ENCODE measurements around the gene GPRIN2.

The GPRIN2 gene

GRCh38 chr10:46549171-46550075 is 7.0 kb downstream of the GPRIN2 start:
- no peak overlapping the region for H3K4me3 ChIP-seq (ENCODE audit: insufficient read depth, low read depth, low read length)
- no peaks in the 10 kb centered on the region for H3K36me3 ChIP-seq (ENCODE audit: control insufficient read depth, insufficient read depth, low read length)
- H3K9me3 ChIP-seq (ENCODE audit: control insufficient read depth, low read length): no peaks in the 10 kb centered on the region
- no peak overlapping the region for H3K27ac ChIP-seq (ENCODE audit: insufficient read depth, low read depth, low read length, poor library complexity, severe bottlenecking)
- no peaks in the 10 kb centered on the region for H3K27me3 ChIP-seq (ENCODE audit: control insufficient read depth, insufficient read depth, low read length, poor library complexity, severe bottlenecking)
- WGBS, 2 experiments: 87 to 88% methylated on average over 31 of the region's 31 CpGs
- no peaks in the 10 kb centered on the region for H3K4me1 ChIP-seq (ENCODE audit: control insufficient read depth, insufficient read depth, low read length)

DNA sequence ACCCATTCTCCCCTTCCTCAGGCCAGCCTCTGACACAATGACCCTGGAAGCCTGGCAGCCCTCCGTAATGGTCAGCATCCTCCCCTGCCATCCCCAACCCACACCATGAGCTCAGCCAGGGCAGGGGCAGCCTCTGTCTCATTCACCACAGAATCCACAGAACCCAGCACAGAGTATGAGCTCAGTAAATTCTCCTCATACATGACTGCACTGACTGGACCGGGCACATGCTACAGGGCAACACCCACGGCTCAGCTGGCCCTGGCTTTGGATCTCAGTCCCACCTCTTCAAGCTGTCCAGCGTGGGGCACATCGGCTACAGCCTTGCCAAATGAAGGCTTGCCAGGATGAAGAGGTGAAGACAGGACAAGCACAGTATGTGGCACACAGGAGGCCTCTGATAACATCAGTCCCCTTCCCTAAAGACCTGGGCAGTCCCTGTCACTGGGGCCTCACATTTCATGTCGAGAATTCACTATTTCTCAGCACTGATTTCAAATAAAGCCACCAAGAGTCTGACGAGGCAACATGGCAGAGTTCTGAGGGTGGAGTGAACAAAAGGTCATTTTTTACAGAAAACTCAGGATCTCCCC is 7.9 kb downstream of the GPRIN2 start:
- no peaks in the 10 kb centered on the region for H3K4me1 ChIP-seq (ENCODE audit: control insufficient read depth, insufficient read depth, low read length)
- H3K36me3 ChIP-seq (ENCODE audit: control insufficient read depth, insufficient read depth, low read length): no peaks in the 10 kb centered on the region
- no peak overlapping the region for H3K4me3 ChIP-seq (ENCODE audit: insufficient read depth, low read depth, low read length)
- H3K27me3 ChIP-seq (ENCODE audit: control insufficient read depth, insufficient read depth, low read length, poor library complexity, severe bottlenecking): no peaks in the 10 kb centered on the region
- H3K27ac ChIP-seq (ENCODE audit: insufficient read depth, low read depth, low read length, poor library complexity, severe bottlenecking): no peak overlapping the region
- no peaks in the 10 kb centered on the region for H3K9me3 ChIP-seq (ENCODE audit: control insufficient read depth, low read length)
- WGBS, 2 experiments: 87 to 88% methylated on average over 7 of the region's 7 CpGs

- no peaks in the 10 kb centered on the region for H3K27me3 ChIP-seq (ENCODE audit: control insufficient read depth, insufficient read depth, low read length, poor library complexity, severe bottlenecking)
- no peaks in the 10 kb centered on the region for H3K9me3 ChIP-seq (ENCODE audit: control insufficient read depth, low read length)
- H3K4me3 ChIP-seq (ENCODE audit: insufficient read depth, low read depth, low read length): no peak overlapping the region
- H3K36me3 ChIP-seq (ENCODE audit: control insufficient read depth, insufficient read depth, low read length): no peaks in the 10 kb centered on the region
- peaks cover 6% of the 10 kb centered on the region for H3K4me1 ChIP-seq (ENCODE audit: control insufficient read depth, insufficient read depth, low read length)
- 75 to 78% methylated on average over 11 of the region's 11 CpGs for WGBS, 2 experiments
- no peak overlapping the region for H3K27ac ChIP-seq (ENCODE audit: insufficient read depth, low read depth, low read length, poor library complexity, severe bottlenecking)
These were observed 8.6 kb downstream of the GPRIN2 start for GRCh38 chr10:46547541-46548497.

GRCh38 chr10:46546591-46547540 is 9.6 kb downstream of the GPRIN2 start:
- H3K4me3 ChIP-seq (ENCODE audit: insufficient read depth, low read depth, low read length): no peak overlapping the region
- no peaks in the 10 kb centered on the region for H3K9me3 ChIP-seq (ENCODE audit: control insufficient read depth, low read length)
- H3K4me1 ChIP-seq (ENCODE audit: control insufficient read depth, insufficient read depth, low read length): peaks cover 14% of the 10 kb centered on the region
- H3K27ac ChIP-seq (ENCODE audit: insufficient read depth, low read depth, low read length, poor library complexity, severe bottlenecking): no peak overlapping the region
- 85% methylated on average over 11 of the region's 11 CpGs for WGBS, 2 experiments
- H3K36me3 ChIP-seq (ENCODE audit: control insufficient read depth, insufficient read depth, low read length): no peaks in the 10 kb centered on the region
- H3K27me3 ChIP-seq (ENCODE audit: control insufficient read depth, insufficient read depth, low read length, poor library complexity, severe bottlenecking): no peaks in the 10 kb centered on the region

DNA sequence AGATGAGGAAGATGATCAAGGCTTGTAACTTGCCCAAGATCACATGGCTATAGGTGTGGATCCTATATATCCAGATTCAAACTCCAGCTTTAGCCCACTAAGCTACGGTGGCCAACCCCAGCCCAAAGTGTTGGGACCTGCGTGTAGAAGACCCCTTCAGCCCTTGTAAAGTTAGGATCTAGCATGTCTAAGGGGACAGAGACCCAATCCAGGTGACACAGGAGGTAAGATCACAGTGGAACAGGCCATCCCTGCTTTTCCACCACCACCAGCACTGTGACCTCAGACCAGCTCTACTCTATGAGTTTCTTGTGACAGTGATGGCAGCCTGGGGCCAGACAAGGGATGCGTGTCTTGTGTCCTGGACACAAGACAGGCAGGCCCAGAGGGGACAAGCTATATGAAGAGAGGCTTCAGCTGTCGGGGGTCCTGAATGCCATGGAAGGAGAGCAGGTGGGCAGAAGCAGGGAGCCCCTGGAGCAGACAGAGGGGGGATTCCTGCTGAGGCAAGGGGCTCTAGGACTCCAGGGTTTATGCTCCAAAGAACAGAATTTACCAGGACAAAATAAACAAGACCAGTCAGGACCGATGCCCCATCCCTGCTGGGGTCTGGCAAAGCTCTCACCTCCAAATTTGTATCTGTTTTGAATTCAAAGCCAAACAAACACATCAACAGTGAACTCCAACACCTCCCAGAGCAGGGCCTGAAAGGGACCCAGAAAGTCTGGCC is 10.4 kb downstream of the GPRIN2 start:
- no peaks in the 10 kb centered on the region for H3K9me3 ChIP-seq (ENCODE audit: control insufficient read depth, low read length)
- no peaks in the 10 kb centered on the region for H3K36me3 ChIP-seq (ENCODE audit: control insufficient read depth, insufficient read depth, low read length)
- H3K4me1 ChIP-seq (ENCODE audit: control insufficient read depth, insufficient read depth, low read length): peaks cover 17% of the 10 kb centered on the region
- 87 to 88% methylated on average over 5 of the region's 5 CpGs for WGBS, 2 experiments
- H3K27me3 ChIP-seq (ENCODE audit: control insufficient read depth, insufficient read depth, low read length, poor library complexity, severe bottlenecking): no peaks in the 10 kb centered on the region
- H3K27ac ChIP-seq (ENCODE audit: insufficient read depth, low read depth, low read length, poor library complexity, severe bottlenecking): no peak overlapping the region
- no peak overlapping the region for H3K4me3 ChIP-seq (ENCODE audit: insufficient read depth, low read depth, low read length)

DNA sequence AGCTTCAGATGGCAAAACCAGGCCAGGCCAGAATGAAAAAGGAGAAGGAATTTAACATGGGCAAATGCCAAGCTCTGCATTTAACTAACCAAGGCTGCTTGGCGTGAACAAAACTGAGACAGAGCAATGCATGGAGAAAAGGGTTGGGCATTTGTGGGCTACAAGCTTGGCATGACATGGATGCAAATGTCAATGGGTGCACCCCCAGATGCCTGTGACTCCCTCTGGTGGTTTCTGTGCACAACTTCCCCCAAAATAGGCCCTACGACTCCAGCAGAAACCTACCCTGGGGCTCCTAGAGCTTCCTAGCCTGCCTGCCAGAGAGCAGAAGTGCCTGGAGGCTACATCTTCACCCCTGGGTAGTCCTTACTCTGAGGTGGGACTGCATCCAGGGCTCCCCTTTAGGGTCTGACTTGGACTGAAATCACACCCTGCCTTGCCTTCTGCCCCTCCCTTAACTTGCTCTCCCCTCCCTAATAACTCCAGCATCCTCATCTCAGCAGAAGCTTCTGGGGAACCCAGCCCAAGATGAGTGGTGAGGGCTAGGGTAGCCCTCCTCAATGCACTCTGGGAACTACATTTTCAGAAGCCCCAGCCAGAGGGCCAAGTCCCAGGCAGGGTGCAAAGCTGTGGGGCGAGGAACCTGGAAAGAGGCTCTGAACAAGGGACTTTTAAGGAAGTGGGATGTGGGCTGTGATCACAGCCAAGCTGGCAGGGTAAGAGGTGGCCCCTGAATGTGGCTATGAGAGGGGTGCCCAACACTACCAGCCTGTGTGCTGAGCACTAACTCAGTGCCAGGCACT is 11.3 kb downstream of the GPRIN2 start:
- Histone ChIP-seq H3K4me3 (ENCODE audit: insufficient read depth, low read depth, low read length) (no peak overlapping the region), H3K27ac (ENCODE audit: insufficient read depth, low read depth, low read length, poor library complexity, severe bottlenecking) (no peak overlapping the region), H3K4me1 (ENCODE audit: control insufficient read depth, insufficient read depth, low read length) (peaks cover 17% of the 10 kb centered on the region), H3K9me3 (ENCODE audit: control insufficient read depth, low read length) (no peaks in the 10 kb centered on the region), H3K36me3 (ENCODE audit: control insufficient read depth, insufficient read depth, low read length) (no peaks in the 10 kb centered on the region), H3K27me3 (ENCODE audit: control insufficient read depth, insufficient read depth, low read length, poor library complexity, severe bottlenecking) (no peaks in the 10 kb centered on the region)
- WGBS, 2 experiments: 71 to 74% methylated on average over 3 of the region's 3 CpGs

DNA sequence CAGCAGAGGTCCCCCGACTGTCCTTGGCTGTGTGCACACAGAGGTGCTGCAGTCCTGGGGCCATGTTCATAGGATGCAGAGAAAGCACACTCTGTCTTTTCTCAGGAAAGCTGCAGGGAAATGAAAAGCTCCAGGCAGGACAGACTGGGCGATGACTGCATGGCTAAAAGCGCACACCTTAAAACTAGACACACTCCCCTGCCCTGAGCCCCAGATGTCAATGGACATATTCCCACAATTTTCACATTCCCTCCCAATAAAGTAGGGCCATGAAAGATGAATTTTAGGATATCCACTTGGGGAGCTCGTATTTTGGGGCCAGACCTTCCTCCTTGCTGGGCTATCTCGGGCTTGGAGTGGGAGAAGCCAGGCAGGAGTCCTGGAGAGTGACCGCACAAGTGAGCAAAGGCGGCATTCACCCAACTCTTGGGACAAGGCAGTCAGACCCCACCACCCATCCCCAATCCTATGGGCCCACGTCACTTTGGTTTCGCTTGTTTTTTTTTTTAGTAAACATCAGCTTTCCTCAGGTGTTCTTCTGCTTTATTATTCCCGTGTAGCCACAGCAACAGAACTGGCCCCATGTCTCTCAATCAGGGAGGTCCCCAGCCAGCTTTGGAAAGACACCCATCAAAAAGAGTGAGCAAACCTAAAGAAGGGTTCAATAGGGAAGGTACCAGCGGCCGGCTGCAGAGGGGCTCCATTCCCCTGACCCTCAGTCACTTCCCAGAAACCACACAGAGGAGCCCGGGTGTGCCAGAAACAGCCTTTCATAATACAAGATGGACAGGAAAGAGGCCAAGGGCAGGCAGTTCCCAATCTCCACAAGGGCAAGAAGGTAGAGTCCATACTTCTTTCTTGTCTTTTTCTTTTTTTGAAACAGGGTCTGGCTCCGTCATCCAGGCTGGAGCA is 12.7 kb downstream of the GPRIN2 start:
- Histone ChIP-seq H3K27ac (ENCODE audit: insufficient read depth, low read depth, low read length, poor library complexity, severe bottlenecking) (no peak overlapping the region), H3K36me3 (ENCODE audit: control insufficient read depth, insufficient read depth, low read length) (no peaks in the 10 kb centered on the region), H3K9me3 (ENCODE audit: control insufficient read depth, low read length) (no peaks in the 10 kb centered on the region), H3K4me3 (ENCODE audit: insufficient read depth, low read depth, low read length) (no peak overlapping the region), H3K4me1 (ENCODE audit: control insufficient read depth, insufficient read depth, low read length) (peaks cover 17% of the 10 kb centered on the region), H3K27me3 (ENCODE audit: control insufficient read depth, insufficient read depth, low read length, poor library complexity, severe bottlenecking) (no peaks in the 10 kb centered on the region)
- 90 to 92% methylated on average over 14 of the region's 14 CpGs for WGBS, 2 experiments
